ENCODE results near the gene LIPJ. TPM values are rescaled to one million over a fixed set of nuclear protein-coding genes. Genes with fewer than 3 reads are reported as not detected.

The LIPJ gene
- total and polyA plus RNA-seq, 10 of the 15 experiments (the other 5 are each of a cell fraction or from before 2014, with no cell fraction given) = 0.03 to 0.23 (median 0.08) TPM; not detected in 5

- TF ChIP-seq E4F1 (IDR thresholded peaks at IDR 0.05; ENCODE audit: borderline replicate concordance, partially characterized antibody) (no peak), ELK1 (IDR thresholded peaks at IDR 0.05; ENCODE audit: low read depth, low read length) (no peak), ZBTB11 (CRISPR knock-in tag; IDR thresholded peaks at IDR 0.05) (no peak), WRNIP1 (IDR thresholded peaks at IDR 0.05; ENCODE audit: borderline replicate concordance, low read depth, low read length) (no peak), KDM1A (IDR thresholded peaks at IDR 0.05; ENCODE audit: borderline replicate concordance) (no peak), ZNF592 (IDR thresholded peaks at IDR 0.05) (no peak), ZZZ3 (IDR thresholded peaks at IDR 0.05; ENCODE audit: control insufficient read depth, insufficient read length, low read depth) (no peak), SPI1 (IDR thresholded peaks at IDR 0.05; ENCODE audit: borderline replicate concordance, insufficient read depth, low read depth, low read length) (no peak), RB1 (IDR thresholded peaks at IDR 0.05; ENCODE audit: borderline replicate concordance) (no peak), FOXM1 (IDR thresholded peaks at IDR 0.05; ENCODE audit: low read depth, low read length) (no peak)
Measured at GRCh38 chr10:88555190-88555908, 31.2 kb upstream of the LIPJ start (continued).
